IMR-90 (cell line): ENCODE data around the gene PACSIN2. TPM values are rescaled to one million over a fixed set of nuclear protein-coding genes. Genes with fewer than 3 reads are reported as not detected.

Experiments used
- ATAC-seq: fragments of 200-7000 bp; cut with Tn5 transposase; 2 replicates; pipeline ENCODE4 v1.9.1; 2020; ENCODE audit warnings: low read depth, mild to moderate bottlenecking, moderate library complexity
- BruUV-seq: library from RNA; stranded (reverse); fragments of 400-500 nt; replicated peaks from 2 replicates; lab custom pipeline; 2021; lab: Mats Ljungman, UMichigan
- CTCF ChIA-PET: fragments of 300-600 bp; formaldehyde crosslinking; extraction: SDS; loops from one replicate; lab custom pipeline; 2021; ENCODE audit warnings: antibody characterized with exemption; lab: Yijun Ruan, JAX
- POLR2A ChIA-PET: fragments of 300-600 bp; sonication (Branson Sonifier 250); formaldehyde crosslinking; loops from one replicate; lab custom pipeline; 2022; ENCODE audit warnings: antibody characterized with exemption; ENCODE audit not compliant: unreplicated experiment; lab: Charles Lee
- DNase-seq: peaks from one replicate; pipeline ENCODE4 v3.0.0; 2013
- H2AFZ ChIP-seq: replicated peaks from 2 replicates; pipeline ENCODE3; 2013; ENCODE audit warnings: low read length, mild to moderate bottlenecking; ENCODE audit not compliant: poor library complexity
- H2AK5ac ChIP-seq: 2 replicates; pipeline ENCODE4 v1.6.1; 2013; ENCODE audit warnings: low read depth, low read length, inconsistent platforms
- H2AK9ac ChIP-seq: replicated peaks from 2 replicates; pipeline ENCODE3; 2013; ENCODE audit warnings: mild to moderate bottlenecking, low read depth, low read length, moderate library complexity; ENCODE audit not compliant: poor library complexity
- H2BK120ac ChIP-seq: 2 replicates; pipeline ENCODE4 v1.6.1; 2013; ENCODE audit warnings: low read depth, low read length, inconsistent platforms
- H2BK15ac ChIP-seq: 3 replicates; pipeline ENCODE4 v1.6.1; 2013; ENCODE audit warnings: low read depth, low read length, inconsistent platforms
- H2BK20ac ChIP-seq: 2 replicates; pipeline ENCODE4 v1.6.1; 2013; ENCODE audit warnings: low read depth, mild to moderate bottlenecking, inconsistent platforms, low read length, moderate library complexity
- H2BK5ac ChIP-seq: 2 replicates; pipeline ENCODE4 v1.6.1; 2013; ENCODE audit warnings: mild to moderate bottlenecking, low read depth, low read length, inconsistent platforms; ENCODE audit not compliant: poor library complexity, severe bottlenecking
- H3K14ac ChIP-seq: replicated peaks from 2 replicates; pipeline ENCODE4 v1.6.1; 2013; ENCODE audit warnings: low read depth, low read length, inconsistent platforms
- H3K18ac ChIP-seq: 2 replicates; pipeline ENCODE4 v1.6.1; 2013; ENCODE audit warnings: low read depth, low read length, control low read depth
- H3K23ac ChIP-seq: 2 replicates; pipeline ENCODE4 v1.6.1; 2013; ENCODE audit warnings: low read depth, low read length, inconsistent platforms
- H3K27ac ChIP-seq: 2 replicates; pipeline ENCODE4 v1.5.1; 2013; ENCODE audit warnings: mild to moderate bottlenecking, control low read depth, low read length; ENCODE audit not compliant: insufficient read depth
- H3K27me3 ChIP-seq: 2 replicates; pipeline ENCODE4 v1.6.1; 2013; ENCODE audit warnings: low read length; ENCODE audit not compliant: control insufficient read depth, insufficient read depth
- H3K36me3 ChIP-seq: 2 replicates; pipeline ENCODE4 v1.6.1; 2013; ENCODE audit warnings: low read length, mixed read lengths; ENCODE audit not compliant: control insufficient read depth, insufficient read depth
- H3K4ac ChIP-seq: 2 replicates; pipeline ENCODE4 v1.6.1; 2013; ENCODE audit warnings: low read depth, low read length, inconsistent platforms
- H3K4me1 ChIP-seq: 2 replicates; pipeline ENCODE4 v1.6.1; 2013; ENCODE audit warnings: low read length, mixed read lengths; ENCODE audit not compliant: control insufficient read depth, insufficient read depth
- H3K4me2 ChIP-seq: 2 replicates; pipeline ENCODE4 v1.6.1; 2013; ENCODE audit warnings: low read depth, mild to moderate bottlenecking, control low read depth, low read length, moderate library complexity
- H3K4me3 ChIP-seq: 2 replicates; pipeline ENCODE4 v1.5.1; 2013; ENCODE audit warnings: low read depth, mild to moderate bottlenecking, control low read depth, low read length, moderate library complexity; ENCODE audit not compliant: insufficient read depth
- H3K56ac ChIP-seq: 2 replicates; pipeline ENCODE4 v1.6.1; 2013; ENCODE audit warnings: low read length, inconsistent platforms; ENCODE audit not compliant: insufficient read depth; ENCODE audit errors: extremely low read depth
- H3K79me1 ChIP-seq, 2 experiments: 2 replicates each; pipeline ENCODE4 v1.6.1; 2013; ENCODE audit warnings: low read length in 2 of 2, inconsistent platforms in 1 of 2, low read depth in 1 of 2
- H3K9ac ChIP-seq: 2 replicates; pipeline ENCODE4 v1.6.1; 2013; ENCODE audit warnings: low read depth, low read length, control low read depth
- H3K9me1 ChIP-seq: 2 replicates; pipeline ENCODE4 v1.6.1; 2013; ENCODE audit warnings: low read length, inconsistent platforms; ENCODE audit not compliant: insufficient read depth
- H3K9me3 ChIP-seq: 2 replicates; pipeline ENCODE4 v1.6.1; 2013; ENCODE audit warnings: low read length; ENCODE audit not compliant: control insufficient read depth, insufficient read depth
- H4K20me1 ChIP-seq: 2 replicates; pipeline ENCODE4 v1.6.1; 2013; ENCODE audit warnings: low read length, inconsistent platforms; ENCODE audit not compliant: insufficient read depth
- H4K5ac ChIP-seq: 2 replicates; pipeline ENCODE4 v1.6.1; 2013; ENCODE audit warnings: mild to moderate bottlenecking, low read depth, low read length, control low read depth
- H4K8ac ChIP-seq, 2 experiments: 2 replicates each; pipeline ENCODE4 v1.6.1; 2013; ENCODE audit warnings: low read depth in 2 of 2, low read length in 2 of 2, control low read depth in 1 of 2, inconsistent platforms in 1 of 2
- H4K91ac ChIP-seq: 2 replicates; pipeline ENCODE4 v1.6.1; 2013; ENCODE audit warnings: low read depth, low read length, inconsistent platforms; ENCODE audit not compliant: insufficient read depth
- CTCF ChIP-seq: conservative IDR thresholded peaks from 2 replicates; pipeline ENCODE4 v1.5.1; 2012; ENCODE audit warnings: mild to moderate bottlenecking, low read depth, low read length, improper control_type of control experiment
- FOS ChIP-seq: fragments of 150-350 bp; IDR thresholded peaks from 2 replicates; pipeline ENCODE4 v1.6.1; 2016; ENCODE audit warnings: low read depth, low read length
- NFE2L2 ChIP-seq: fragments of 150-350 bp; IDR thresholded peaks from 2 replicates; pipeline ENCODE4 v1.6.1; 2016; ENCODE audit warnings: low read depth, mild to moderate bottlenecking, low read length
- RCOR1 ChIP-seq: IDR thresholded peaks from 2 replicates; pipeline ENCODE4 v1.6.1; 2012; ENCODE audit warnings: mild to moderate bottlenecking, low read length, improper control_type of control experiment; ENCODE audit not compliant: insufficient replicate concordance
- SMC3 ChIP-seq: fragments of 150-350 bp; IDR thresholded peaks from 2 replicates; pipeline ENCODE4 v1.6.1; 2016; ENCODE audit warnings: low read depth, mild to moderate bottlenecking, antibody characterized with exemption, low read length, moderate library complexity
- WGBS, 2 experiments: methylation state at CpG; one replicate each; pipeline versions ENCODE4 v1.1.5 to v1.1.7; 2013; ENCODE audit warnings: missing lambda C conversion rate in 2 of 2; ENCODE audit not compliant: insufficient read length in 1 of 2; ENCODE audit errors: extremely low coverage in 2 of 2; 5-methylcytosine and 5-hydroxymethylcytosine counted together
- dilution Hi-C: fragments of 300-500 bp; cut with HindIII; formaldehyde crosslinking; loops from one replicate; pipeline ENCODE4 v1.14.3; 2018; ENCODE audit warnings: low sequenced_read_pairs; ENCODE audit not compliant: unreplicated experiment
- in situ Hi-C: fragments of 300-500 bp; cut with MboI; formaldehyde crosslinking; loops from 3 replicates; pipeline ENCODE4 v1.14.3; 2019; ENCODE audit warnings: low sequenced_read_pairs, inconsistent platforms, mixed read lengths
- intact Hi-C: fragments of 100-400 bp; cut with micrococcal nuclease; formaldehyde crosslinking; loops from 2 replicates; pipeline ENCODE4 v1.10.0; 2022
- polyA plus RNA-seq, 3 experiments: library from polyadenylated mRNA; depleted of rRNA; stranded (reverse); fragments of >200 nt; gene quantifications; 2 replicates each; pipeline ENCODE4 v1.2.3, GENCODE V29; 2012; ENCODE audit warnings: low replicate concordance in 1 of 3
- total RNA-seq: library from RNA; depleted of rRNA; stranded (reverse); fragments of >200 nt; gene quantifications from 2 replicates; pipeline ENCODE4 v1.2.3, GENCODE V29; 2012
- TF ChIP-seq, protein P1 (sequence below): fragments of 150-350 bp; IDR thresholded peaks from 2 replicates; pipeline ENCODE4 v1.6.1; 2017; ENCODE audit warnings: mild to moderate bottlenecking, antibody characterized with exemption, low read length, low read depth

PACSIN2 gene
- total and polyA plus RNA-seq, 2 of the 4 experiments (the other 2 are of a cell fraction), result 85.0 to 118 TPM

DNA sequence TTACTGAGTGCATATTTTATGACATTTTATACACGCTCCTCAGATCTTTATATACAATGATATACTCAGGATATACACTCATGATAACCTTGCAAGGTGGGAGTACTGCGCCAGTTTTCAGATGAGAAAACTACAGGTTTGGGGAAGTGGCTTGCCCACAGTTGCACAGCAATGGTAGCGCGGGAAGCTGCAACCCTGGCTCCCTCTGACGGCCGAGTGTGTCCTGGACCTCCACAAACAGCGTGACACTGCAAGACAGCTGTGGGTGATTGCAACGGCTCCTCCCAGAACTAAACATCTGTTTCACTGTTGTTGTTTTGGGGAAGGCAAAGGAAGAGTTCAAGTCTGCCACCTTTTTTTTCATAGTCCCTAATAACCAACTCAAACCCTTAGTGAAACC is 47.0 kb downstream of the PACSIN2 start:
- Histone ChIP-seq H3K79me1 (peaks cover 36 to 80% of the 10 kb centered on the region in 2 experiments), H2BK120ac (no peak overlapping the region), H2AK5ac (no peak overlapping the region), H3K18ac (no peak overlapping the region), H3K27me3 (no peaks in the 10 kb centered on the region), H3K56ac (no peak overlapping the region), H3K4ac (no peak overlapping the region), H3K4me3 (no peak overlapping the region), H2BK15ac (no peak overlapping the region), H3K14ac (no peak overlapping the region), H3K36me3 (peaks cover 6% of the 10 kb centered on the region), H4K91ac (no peak overlapping the region), H4K8ac (no peak overlapping the region), H3K4me1 (peaks cover 5% of the 10 kb centered on the region), H3K9me3 (no peaks in the 10 kb centered on the region), H2AK9ac (no peak overlapping the region), H3K9ac (no peak overlapping the region), H2BK20ac (no peak overlapping the region), H4K20me1 (peaks cover 53% of the 10 kb centered on the region), H3K4me2 (no peak overlapping the region), H3K9me1 (peaks cover 27% of the 10 kb centered on the region), H3K23ac (no peak overlapping the region), H2BK5ac (no peak overlapping the region), H4K5ac (no peak overlapping the region), H2AFZ (no peak overlapping the region), H3K27ac (no peak overlapping the region)
- in situ Hi-C loops, result no loop called here
- ChIA-PET POLR2A (no interaction called here), CTCF (no interaction called here)
- intact Hi-C loops, result no loop called here
- dilution Hi-C loops, result no loop called here
- 100% methylated on average over 1 of the region's 8 CpGs; no CpG with 5 or more reads in 1 of the 2 experiments for WGBS, 2 experiments
- TF ChIP-seq, protein P1, sequence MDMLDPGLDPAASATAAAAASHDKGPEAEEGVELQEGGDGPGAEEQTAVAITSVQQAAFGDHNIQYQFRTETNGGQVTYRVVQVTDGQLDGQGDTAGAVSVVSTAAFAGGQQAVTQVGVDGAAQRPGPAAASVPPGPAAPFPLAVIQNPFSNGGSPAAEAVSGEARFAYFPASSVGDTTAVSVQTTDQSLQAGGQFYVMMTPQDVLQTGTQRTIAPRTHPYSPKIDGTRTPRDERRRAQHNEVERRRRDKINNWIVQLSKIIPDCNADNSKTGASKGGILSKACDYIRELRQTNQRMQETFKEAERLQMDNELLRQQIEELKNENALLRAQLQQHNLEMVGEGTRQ, result no peak
- TF ChIP-seq CTCF (no peak), RCOR1 (no peak), NFE2L2 (no peak), FOS (no peak), SMC3 (no peak)
- DNase-seq (no peak), ATAC-seq (no peak)
- no TSS peak for BruUV-seq
